ENCODE measurements around the gene CTSD. TPM values are rescaled to one million over a fixed set of nuclear protein-coding genes. Genes with fewer than 3 reads are reported as not detected.
A peak's percentile ranks its signal among the peaks of the same experiment; 100 is the strongest.

Gene CTSD
- total and polyA plus RNA-seq, 5 donors from 2014 or later, result 104 to 175 (median 151) TPM

- peak; percentile 2 to 10 for ATAC-seq (ENCODE audit: low read depth in 2 of 2)
- no peaks in the 10 kb centered on the region for H3K9me3 Mint-ChIP-seq
- no peaks in the 10 kb centered on the region for H3K27me3 Mint-ChIP-seq
- peaks cover 0 to 44% (median 15%) of the 10 kb centered on the region in 4 donors for H3K4me1 Mint-ChIP-seq
- Histone ChIP-seq H3K4me3 (ENCODE audit: low read depth, low read length) (peak overlapping the region; percentile 57), H3K4me1 (ENCODE audit: control insufficient read depth, insufficient read depth, low read length, poor library complexity, severe bottlenecking) (peaks cover 48% of the 10 kb centered on the region), H3K27me3 (ENCODE audit: control insufficient read depth, insufficient read depth, low read length) (no peaks in the 10 kb centered on the region), H3K36me3 (ENCODE audit: control insufficient read depth, insufficient read depth, low read length) (peaks cover 6% of the 10 kb centered on the region), H3K27ac (ENCODE audit: insufficient read depth, low read length, poor library complexity, severe bottlenecking) (peak overlapping the region; percentile 66), H3K9me3 (ENCODE audit: control insufficient read depth in 2 of 2, low read length in 2 of 2) (no peaks in the 10 kb centered on the region)
- peak overlapping the region; percentile 61 to 91 (median 83) for H3K4me3 Mint-ChIP-seq
- peak overlapping the region in 1 of 3 donors; percentile 60 for H3K27ac Mint-ChIP-seq
- DNase-seq, result no peak
- H3K36me3 Mint-ChIP-seq, result no peaks in the 10 kb centered on the region
Measured at GRCh38 chr11:1763336-1763795, 361 bp downstream of the CTSD start.

- peak overlapping the region; percentile 66 for H3K27ac ChIP-seq (ENCODE audit: insufficient read depth, low read length, poor library complexity, severe bottlenecking)
- peak overlapping the region; percentile 57 for H3K4me3 ChIP-seq (ENCODE audit: low read depth, low read length)
- no peaks in the 10 kb centered on the region for H3K9me3 ChIP-seq (ENCODE audit: control insufficient read depth in 2 of 2, low read length in 2 of 2)
- DNase-seq, result no peak
- Mint-ChIP-seq H3K9me3 (peaks cover 0 to 2% (median 0%) of the 10 kb centered on the region in 7 donors), H3K36me3 (no peaks in the 10 kb centered on the region), H3K4me3 (peak overlapping the region; percentile 82 to 93 (median 88)), H3K4me1 (peaks cover 0 to 50% (median 16%) of the 10 kb centered on the region in 4 donors), H3K27ac (peak overlapping the region; percentile 49 to 84 (median 79)), H3K27me3 (no peaks in the 10 kb centered on the region)
- peaks cover 55% of the 10 kb centered on the region for H3K4me1 ChIP-seq (ENCODE audit: control insufficient read depth, insufficient read depth, low read length, poor library complexity, severe bottlenecking)
- H3K27me3 ChIP-seq (ENCODE audit: control insufficient read depth, insufficient read depth, low read length), result no peaks in the 10 kb centered on the region
- ATAC-seq (ENCODE audit: low read depth in 2 of 2), result no peak
- peaks cover 6% of the 10 kb centered on the region for H3K36me3 ChIP-seq (ENCODE audit: control insufficient read depth, insufficient read depth, low read length)
Measured at GRCh38 chr11:1762537-1763302, 1.0 kb downstream of the CTSD start.

GRCh38 chr11:1761857-1762536 lies 1.7 kb downstream of the CTSD start:
- Mint-ChIP-seq H3K4me1 (peaks cover 0 to 57% (median 19%) of the 10 kb centered on the region in 4 donors), H3K36me3 (no peaks in the 10 kb centered on the region), H3K4me3 (peak overlapping the region; percentile 82 to 93 (median 88)), H3K9me3 (peaks cover 0 to 2% (median 0%) of the 10 kb centered on the region in 7 donors), H3K27me3 (no peaks in the 10 kb centered on the region), H3K27ac (peak overlapping the region; percentile 49 to 84 (median 79))
- H3K27ac ChIP-seq (ENCODE audit: insufficient read depth, low read length, poor library complexity, severe bottlenecking), result peak overlapping the region; percentile 51
- peaks cover 62% of the 10 kb centered on the region for H3K4me1 ChIP-seq (ENCODE audit: control insufficient read depth, insufficient read depth, low read length, poor library complexity, severe bottlenecking)
- DNase-seq (no peak), ATAC-seq (ENCODE audit: low read depth in 2 of 2) (no peak)
- peaks cover 6% of the 10 kb centered on the region for H3K36me3 ChIP-seq (ENCODE audit: control insufficient read depth, insufficient read depth, low read length)
- H3K4me3 ChIP-seq (ENCODE audit: low read depth, low read length), result peak overlapping the region; percentile 57
- H3K9me3 ChIP-seq (ENCODE audit: control insufficient read depth in 2 of 2, low read length in 2 of 2), result no peaks in the 10 kb centered on the region
- no peaks in the 10 kb centered on the region for H3K27me3 ChIP-seq (ENCODE audit: control insufficient read depth, insufficient read depth, low read length)

GRCh38 chr11:1761110-1761856 lies 2.4 kb downstream of the CTSD start:
- no peaks in the 10 kb centered on the region for H3K27me3 Mint-ChIP-seq
- Histone ChIP-seq H3K9me3 (ENCODE audit: control insufficient read depth in 2 of 2, low read length in 2 of 2) (no peaks in the 10 kb centered on the region), H3K27me3 (ENCODE audit: control insufficient read depth, insufficient read depth, low read length) (no peaks in the 10 kb centered on the region), H3K4me3 (ENCODE audit: low read depth, low read length) (no peak overlapping the region), H3K4me1 (ENCODE audit: control insufficient read depth, insufficient read depth, low read length, poor library complexity, severe bottlenecking) (peaks cover 69% of the 10 kb centered on the region), H3K36me3 (ENCODE audit: control insufficient read depth, insufficient read depth, low read length) (peaks cover 6% of the 10 kb centered on the region), H3K27ac (ENCODE audit: insufficient read depth, low read length, poor library complexity, severe bottlenecking) (peak overlapping the region; percentile 51)
- H3K9me3 Mint-ChIP-seq, result peaks cover 0 to 2% (median 0%) of the 10 kb centered on the region in 7 donors
- H3K36me3 Mint-ChIP-seq, result no peaks in the 10 kb centered on the region
- ATAC-seq (ENCODE audit: low read depth in 2 of 2), result no peak
- peak overlapping the region; percentile 65 to 91 (median 83) for H3K4me3 Mint-ChIP-seq
- H3K27ac Mint-ChIP-seq, result peak overlapping the region in 2 of 3 donors; percentile 48 to 49
- DNase-seq, result no peak
- H3K4me1 Mint-ChIP-seq, result peaks cover 0 to 64% (median 19%) of the 10 kb centered on the region in 4 donors

- Mint-ChIP-seq H3K4me1 (peaks cover 0 to 71% (median 24%) of the 10 kb centered on the region in 4 donors), H3K36me3 (peaks cover 4% of the 10 kb centered on the region), H3K9me3 (peaks cover 0 to 3% (median 0%) of the 10 kb centered on the region in 7 donors), H3K27me3 (no peaks in the 10 kb centered on the region), H3K4me3 (peak overlapping the region in 3 of 4 donors; percentile 59 to 91 (median 65)), H3K27ac (no peak overlapping the region)
- H3K27me3 ChIP-seq (ENCODE audit: control insufficient read depth, insufficient read depth, low read length), result no peaks in the 10 kb centered on the region
- no peak overlapping the region for H3K4me3 ChIP-seq (ENCODE audit: low read depth, low read length)
- DNase-seq, result no peak
- H3K36me3 ChIP-seq (ENCODE audit: control insufficient read depth, insufficient read depth, low read length), result peaks cover 6% of the 10 kb centered on the region
- H3K4me1 ChIP-seq (ENCODE audit: control insufficient read depth, insufficient read depth, low read length, poor library complexity, severe bottlenecking), result peaks cover 76% of the 10 kb centered on the region
- H3K27ac ChIP-seq (ENCODE audit: insufficient read depth, low read length, poor library complexity, severe bottlenecking), result no peak overlapping the region
- no peaks in the 10 kb centered on the region for H3K9me3 ChIP-seq (ENCODE audit: control insufficient read depth in 2 of 2, low read length in 2 of 2)
- ATAC-seq (ENCODE audit: low read depth in 2 of 2), result peak in 1 of 2 donors; percentile 9
Measured at GRCh38 chr11:1760351-1761109, 3.2 kb downstream of the CTSD start.

DNA sequence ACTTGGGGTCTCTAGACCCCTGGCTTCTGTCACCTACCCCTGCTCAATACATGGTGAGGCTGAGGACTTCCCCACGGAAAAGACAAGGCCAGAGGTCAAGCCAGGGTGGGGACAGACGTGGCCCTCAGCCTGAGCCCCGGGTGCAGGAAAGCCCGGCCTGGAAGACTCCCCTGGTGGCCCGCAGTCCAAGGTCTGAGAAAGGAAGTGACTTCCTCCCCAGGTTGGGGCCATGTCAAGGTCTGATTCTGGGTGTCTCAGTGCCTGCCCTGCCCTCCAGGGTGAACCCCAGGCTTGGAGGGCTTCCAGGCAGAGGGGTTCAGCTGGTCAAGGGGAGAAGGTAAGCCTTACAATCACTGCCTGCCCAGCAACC lies 3.9 kb downstream of the CTSD start:
- Mint-ChIP-seq H3K27me3 (no peaks in the 10 kb centered on the region), H3K9me3 (peaks cover 0 to 3% (median 0%) of the 10 kb centered on the region in 7 donors), H3K4me3 (peak overlapping the region in 3 of 4 donors; percentile 21 to 91 (median 43)), H3K27ac (peak overlapping the region in 1 of 3 donors; percentile 75), H3K36me3 (peaks cover 5% of the 10 kb centered on the region), H3K4me1 (peaks cover 0 to 78% (median 26%) of the 10 kb centered on the region in 4 donors)
- ATAC-seq (ENCODE audit: low read depth in 2 of 2) (no peak), DNase-seq (peak in 1 of 3 donors; percentile 21)
- peak overlapping the region; percentile 33 for H3K27ac ChIP-seq (ENCODE audit: insufficient read depth, low read length, poor library complexity, severe bottlenecking)
- H3K4me1 ChIP-seq (ENCODE audit: control insufficient read depth, insufficient read depth, low read length, poor library complexity, severe bottlenecking), result peaks cover 83% of the 10 kb centered on the region
- H3K4me3 ChIP-seq (ENCODE audit: low read depth, low read length), result no peak overlapping the region
- H3K36me3 ChIP-seq (ENCODE audit: control insufficient read depth, insufficient read depth, low read length), result peaks cover 11% of the 10 kb centered on the region
- no peaks in the 10 kb centered on the region for H3K9me3 ChIP-seq (ENCODE audit: control insufficient read depth in 2 of 2, low read length in 2 of 2)
- H3K27me3 ChIP-seq (ENCODE audit: control insufficient read depth, insufficient read depth, low read length), result no peaks in the 10 kb centered on the region
